Pancreas (tissue), 10 donors: Measurements from ENCODE around the gene GEN1. TPM values are rescaled to one million over a fixed set of nuclear protein-coding genes. Genes with fewer than 3 reads are reported as not detected.

ENCODE experiments used
- ATAC-seq, 4 donors: fragments of 200-7000 bp; cut with Tn5 transposase; one replicate each; pipeline versions ENCODE4 v1.8.0 to v1.9.1; 2020; ENCODE audit warnings: mild to moderate bottlenecking in 4 of 4, moderate library complexity in 4 of 4
- DNase-seq, 6 donors: peaks; one replicate each; pipeline ENCODE4 v3.0.0-alpha.2; 2020
- FAIRE-seq: peaks from 2 replicates; lab custom pipeline; 2012; peaks lifted over from hg19 to GRCh38; lab: Jason Lieb, UNC
- H3K27ac ChIP-seq, 4 donors: fragments of 200-600 bp; sonication (generic); 1 replicate in 3 of 4; 2 replicates in 1 of 4; pipeline versions ENCODE4 v1.5.0 to v1.8.0; 2020
- H3K27me3 ChIP-seq, 4 donors: fragments of 200-600 bp; one replicate each; pipeline ENCODE4 v1.8.0; 2021
- H3K36me3 ChIP-seq, 3 donors: fragments of 200-600 bp; sonication (generic) in 1 of 3; one replicate each; pipeline versions ENCODE4 v1.5.0 to v1.8.0; 2020 to 2021
- H3K4me1 ChIP-seq, 3 donors: fragments of 200-600 bp; one replicate each; pipeline ENCODE4 v1.8.0; 2021
- H3K4me3 ChIP-seq, 4 donors: fragments of 200-600 bp; sonication (generic) in 2 of 4; one replicate each; pipeline versions ENCODE4 v1.5.0 to v1.8.0; 2020 to 2021
- H3K9me3 ChIP-seq, 4 donors: fragments of 200-600 bp; one replicate each; pipeline ENCODE4 v1.8.0; 2021
- WGBS, 2 donors: extraction: QIAGEN DNeasy Blood & Tissue Kit; methylation state at CpG; one replicate each; pipeline ENCODE4 v1.1.7; 2013; 5-methylcytosine and 5-hydroxymethylcytosine counted together
- intact Hi-C, 3 donors: fragments of 100-400 bp; cut with DNase I; formaldehyde crosslinking; loops; one replicate each; pipeline versions ENCODE4 v1.11.1 to v1.14.2; 2022
- polyA plus RNA-seq, 2 donors: library from polyadenylated mRNA; stranded (reverse); fragments of 200-250 nt; gene quantifications; one replicate each; pipeline ENCODE4 v1.2.3, GENCODE V29; 2013
- total RNA-seq, 6 donors: library from RNA; stranded (reverse); fragmentation: NEBNext Ultra II Directional in 4 of 6; extraction: Animal tissue kit (Norgen Biotek cat#: 25700) in 4 of 6; gene quantifications; one replicate each; pipeline versions ENCODE4 v1.2.1 to v1.2.4, GENCODE V29; 2021 to 2023
- TF ChIP-seq, protein P1 (sequence below), 4 donors: fragments of 200-600 bp; sonication (generic) in 3 of 4; IDR thresholded peaks; one replicate each; pipeline versions ENCODE4 v1.5.0 to v1.8.0; 2021; ENCODE audit warnings: antibody characterized with exemption in 4 of 4
- donor health status: healthy with polysubstance abuse.
- donor health status: DM: no; HTN: no; CAD: no; lungs with moderate emphysema.
- donor health status: DM: no; HTN: no; CAD: no.
- donor health status: control.
- donor health status: control.
- donor health status: Bipolar disorder and iron deficiency.
- donor health status: DM: yes; HTN: yes; CAD: no.
- donor health status: DM: no; HTN: no; CAD: no.
- donor health status: DM: no; HTN: no; CAD: no.
- donor health status: DM: yes; HTN: yes; CAD: no.

The GEN1 gene
- total and polyA plus RNA-seq, 8 donors: 1.4 to 5.0 (median 2.4) TPM

DNA sequence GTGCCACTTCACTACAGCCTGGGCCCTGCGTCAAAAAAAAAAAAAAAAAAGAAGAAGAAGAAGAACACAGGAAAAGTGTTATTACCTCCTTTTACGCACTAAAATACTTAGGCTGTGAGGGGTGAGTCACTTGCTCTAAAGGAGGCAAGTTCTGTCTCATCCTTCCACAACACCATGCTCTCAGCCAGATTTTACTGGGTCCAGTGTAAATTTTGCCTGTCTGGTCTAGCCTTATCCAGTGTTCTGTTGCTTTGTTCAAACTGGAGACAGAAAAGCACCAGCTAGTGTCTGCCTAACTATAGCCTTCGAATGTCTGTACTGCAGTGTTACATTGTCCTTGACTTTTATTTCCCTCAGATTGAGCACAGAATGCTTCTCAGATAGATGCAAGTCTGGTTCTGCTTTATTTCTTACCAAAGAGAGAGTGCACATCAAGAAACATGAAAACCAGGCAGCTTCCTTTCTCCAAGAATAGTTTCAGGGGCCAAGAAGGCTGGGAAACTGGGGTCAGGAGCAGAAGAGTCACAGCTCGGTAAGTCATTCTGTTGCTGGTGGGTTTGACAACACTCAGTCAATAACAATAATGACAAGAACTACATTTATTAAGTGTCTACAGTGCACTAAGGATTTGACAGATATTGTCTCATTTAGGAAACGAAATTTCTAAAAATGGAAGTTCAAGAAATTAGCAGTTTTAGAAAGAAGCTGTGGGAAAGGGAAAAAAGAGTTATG, 59.2 kb downstream of the GEN1 start:
- Histone ChIP-seq H3K4me3 (no peak overlapping the region), H3K27me3 (no peaks in the 10 kb centered on the region), H3K36me3 (no peaks in the 10 kb centered on the region), H3K9me3 (no peaks in the 10 kb centered on the region), H3K4me1 (no peaks in the 10 kb centered on the region), H3K27ac (peak overlapping the region in 1 of 4 donors; percentile 37)
- TF ChIP-seq, protein P1, sequence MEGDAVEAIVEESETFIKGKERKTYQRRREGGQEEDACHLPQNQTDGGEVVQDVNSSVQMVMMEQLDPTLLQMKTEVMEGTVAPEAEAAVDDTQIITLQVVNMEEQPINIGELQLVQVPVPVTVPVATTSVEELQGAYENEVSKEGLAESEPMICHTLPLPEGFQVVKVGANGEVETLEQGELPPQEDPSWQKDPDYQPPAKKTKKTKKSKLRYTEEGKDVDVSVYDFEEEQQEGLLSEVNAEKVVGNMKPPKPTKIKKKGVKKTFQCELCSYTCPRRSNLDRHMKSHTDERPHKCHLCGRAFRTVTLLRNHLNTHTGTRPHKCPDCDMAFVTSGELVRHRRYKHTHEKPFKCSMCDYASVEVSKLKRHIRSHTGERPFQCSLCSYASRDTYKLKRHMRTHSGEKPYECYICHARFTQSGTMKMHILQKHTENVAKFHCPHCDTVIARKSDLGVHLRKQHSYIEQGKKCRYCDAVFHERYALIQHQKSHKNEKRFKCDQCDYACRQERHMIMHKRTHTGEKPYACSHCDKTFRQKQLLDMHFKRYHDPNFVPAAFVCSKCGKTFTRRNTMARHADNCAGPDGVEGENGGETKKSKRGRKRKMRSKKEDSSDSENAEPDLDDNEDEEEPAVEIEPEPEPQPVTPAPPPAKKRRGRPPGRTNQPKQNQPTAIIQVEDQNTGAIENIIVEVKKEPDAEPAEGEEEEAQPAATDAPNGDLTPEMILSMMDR (IDR thresholded peaks at IDR 0.05): no peak
- FAIRE-seq (no peak), DNase-seq (no peak), ATAC-seq (peak in 2 of 4 donors; percentile 64 to 70)
- 58% methylated on average over 5 of the region's 5 CpGs for WGBS, 2 donors
- intact Hi-C loops: no loop called here

DNA sequence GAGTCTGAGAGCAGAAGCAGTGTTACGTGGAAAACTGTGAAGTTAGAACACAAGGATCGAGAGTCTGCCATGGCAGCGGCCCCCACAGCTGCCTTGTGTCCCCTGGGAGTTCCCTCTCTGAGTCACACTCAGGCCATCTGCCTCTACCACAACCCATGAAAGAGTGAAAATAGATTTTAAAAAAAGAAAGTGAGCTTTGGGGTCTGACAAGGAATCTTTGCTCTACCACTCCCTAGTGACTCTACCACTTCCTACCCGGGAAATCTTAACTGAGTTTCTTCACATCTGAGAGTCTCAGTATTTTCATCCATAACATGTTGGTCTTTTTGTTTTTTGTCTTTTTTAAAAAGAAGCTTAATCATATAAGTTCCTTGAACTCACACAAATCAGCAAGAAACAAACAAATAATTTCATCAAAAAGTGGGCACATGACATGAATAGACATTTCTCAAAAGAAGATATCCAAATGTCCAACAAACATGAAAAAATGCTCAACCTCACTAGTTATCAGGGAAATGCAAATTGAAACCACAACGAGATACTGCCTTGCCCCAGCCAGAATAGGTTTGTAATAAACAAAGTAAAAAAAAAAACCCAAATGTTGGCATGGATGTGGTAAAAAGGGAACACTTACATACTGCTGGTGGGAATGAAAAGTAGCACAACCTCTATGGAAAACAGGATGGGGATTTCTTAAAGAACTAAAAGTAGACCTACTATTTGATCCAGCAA, 60.0 kb downstream of the GEN1 start:
- intact Hi-C loops: no loop called here
- no peaks in the 10 kb centered on the region for H3K4me1 ChIP-seq
- no peaks in the 10 kb centered on the region for H3K9me3 ChIP-seq
- ATAC-seq (peak in 2 of 4 donors; percentile 21 to 52), DNase-seq (no peak), FAIRE-seq (no peak)
- H3K27ac ChIP-seq: peak overlapping the region in 1 of 4 donors; percentile 37
- TF ChIP-seq, protein P1 (IDR thresholded peaks at IDR 0.05): no peak
- no peaks in the 10 kb centered on the region for H3K36me3 ChIP-seq
- WGBS, 2 donors: 63 to 80% methylated on average over 5 of the region's 5 CpGs
- H3K27me3 ChIP-seq: no peaks in the 10 kb centered on the region
- no peak overlapping the region for H3K4me3 ChIP-seq

DNA sequence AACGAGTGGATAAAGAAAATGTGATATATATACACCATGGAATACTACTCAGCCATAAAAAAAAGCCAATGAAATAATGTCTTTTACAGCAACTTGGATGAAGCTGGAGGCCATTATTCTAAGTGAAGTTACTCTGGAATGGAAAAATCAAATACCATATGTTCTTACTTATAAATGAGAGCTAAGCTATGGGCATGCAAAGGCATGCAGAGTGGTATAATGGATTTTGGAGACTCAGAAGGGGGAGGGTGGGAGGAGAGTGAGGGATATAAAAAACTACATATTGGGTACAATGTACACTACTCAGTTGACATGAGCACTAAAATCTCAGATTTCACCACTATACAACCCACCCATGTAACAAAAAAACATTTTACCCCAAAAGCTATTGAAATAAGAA, 60.7 kb downstream of the GEN1 start:
- whole genome bisulfite sequencing, 2 donors: 60 to 73% methylated on average over 1 of the region's 1 CpG
- TF ChIP-seq, protein P1 (IDR thresholded peaks at IDR 0.05): no peak

DNA sequence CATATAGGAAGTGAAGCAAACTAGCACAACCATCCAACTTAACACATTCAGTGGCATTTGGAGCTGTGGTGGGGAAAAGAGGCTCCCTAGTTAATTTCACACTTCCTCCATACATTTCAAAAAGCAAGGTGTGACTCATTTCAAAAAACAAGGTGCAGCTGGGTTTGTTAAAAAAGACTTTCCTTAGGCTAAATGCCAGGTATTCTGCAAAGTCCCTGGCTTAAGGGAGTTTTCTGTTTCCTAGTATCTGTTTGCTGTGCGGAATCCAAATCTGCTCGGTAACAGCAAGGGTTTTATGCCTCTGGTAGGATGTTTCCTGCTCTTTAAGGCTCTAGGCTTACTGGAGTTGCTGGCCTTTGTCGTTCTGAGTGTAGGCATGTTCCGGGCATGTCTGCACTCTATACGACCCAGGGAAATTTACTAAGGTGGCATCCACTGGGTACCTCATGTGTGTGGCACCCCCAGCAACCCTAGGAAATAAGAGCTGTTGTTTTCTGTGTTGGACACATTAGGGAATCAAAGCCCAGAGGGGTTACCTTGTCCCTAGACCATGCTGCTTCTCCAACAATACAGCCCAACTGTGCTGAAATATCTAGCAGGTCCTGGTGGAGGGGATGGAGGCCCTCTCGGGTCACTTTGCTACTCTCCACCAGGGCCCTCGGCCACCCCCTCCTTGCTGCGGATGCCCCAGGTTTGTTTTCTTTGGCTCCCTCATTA, 61.7 kb downstream of the GEN1 start:
- Histone ChIP-seq H3K4me1 (no peaks in the 10 kb centered on the region), H3K36me3 (no peaks in the 10 kb centered on the region), H3K27me3 (no peaks in the 10 kb centered on the region), H3K9me3 (no peaks in the 10 kb centered on the region), H3K27ac (no peak overlapping the region), H3K4me3 (no peak overlapping the region)
- TF ChIP-seq, protein P1 (IDR thresholded peaks at IDR 0.05): no peak
- 60 to 77% methylated on average over 8 of the region's 8 CpGs for WGBS, 2 donors
- FAIRE-seq (no peak), DNase-seq (no peak), ATAC-seq (peak in 1 of 4 donors; percentile 61)
- intact Hi-C loops: no loop called here

More for the DNA sequence above, 60.7 kb downstream of the GEN1 start:
- Histone ChIP-seq H3K36me3 (no peaks in the 10 kb centered on the region), H3K27ac (no peak overlapping the region), H3K27me3 (no peaks in the 10 kb centered on the region), H3K4me1 (no peaks in the 10 kb centered on the region), H3K4me3 (no peak overlapping the region), H3K9me3 (no peaks in the 10 kb centered on the region)
- ATAC-seq (no peak), FAIRE-seq (no peak), DNase-seq (no peak)
- intact Hi-C loops: no loop called here
